Suprapubic skin (tissue), 4 donors: Measurements from ENCODE around the gene ZMIZ2.

Experiments
- CTCF ChIP-seq, 2 donors: fragments of 200-600 bp in 1 of 2; fragments of 450-650 bp in 1 of 2; sonication (generic) in 1 of 2; IDR thresholded peaks; one replicate each; pipeline ENCODE4 v1.5.1; 2016 to 2019; ENCODE audit warnings: antibody characterized with exemption in 2 of 2, mild to moderate bottlenecking in 1 of 2, moderate library complexity in 1 of 2
- EP300 ChIP-seq: sonication (generic); formaldehyde crosslinking; IDR thresholded peaks from one replicate; pipeline ENCODE4 v1.6.1; 2017; ENCODE audit warnings: antibody characterized with exemption
- POLR2A ChIP-seq, 2 donors: fragments of 450-650 bp; IDR thresholded peaks; one replicate each; pipeline ENCODE4 v1.6.1; 2017; ENCODE audit warnings: antibody characterized with exemption in 2 of 2, mild to moderate bottlenecking in 2 of 2, moderate library complexity in 2 of 2
- POLR2AphosphoS5 ChIP-seq, 3 donors: sonication (generic); formaldehyde crosslinking; IDR thresholded peaks; one replicate each; pipeline ENCODE4 v1.6.1; 2017; ENCODE audit warnings: antibody characterized with exemption in 3 of 3

GRCh38 chr7:44769376-44769775 is 20.7 kb downstream of the ZMIZ2 start:
- TF ChIP-seq CTCF (IDR thresholded peaks at IDR 0.05), result no peak
- no peak for TF ChIP-seq EP300
- TF ChIP-seq POLR2AphosphoS5 (IDR thresholded peaks at IDR 0.05), result no peak
- no peak for TF ChIP-seq POLR2A (IDR thresholded peaks at IDR 0.05)
